Liver (tissue), 9 donors: ENCODE data around the gene TM9SF2. TPM values are rescaled to one million over a fixed set of nuclear protein-coding genes. Genes with fewer than 3 reads are reported as not detected.

ENCODE experiments used
- DNase-seq: peaks from one replicate; pipeline ENCODE4 v3.0.0-alpha.2; 2017; ENCODE audit warnings: low spot score
- H3K27ac ChIP-seq, 2 donors: one replicate each; pipeline ENCODE4 v1.7.0; 2013; ENCODE audit warnings: inconsistent platforms in 2 of 2, low read length in 2 of 2, control low read depth in 1 of 2, low read depth in 1 of 2, mild to moderate bottlenecking in 1 of 2
- H3K27me3 ChIP-seq, 4 donors: one replicate each; pipeline versions ENCODE4 v1.6.1 to v1.7.0; 2013; ENCODE audit warnings: low read length in 3 of 4, inconsistent platforms in 1 of 4, mild to moderate bottlenecking in 1 of 4, moderate library complexity in 1 of 4; ENCODE audit not compliant: control insufficient read depth in 4 of 4, insufficient read depth in 4 of 4
- H3K36me3 ChIP-seq, 4 donors: one replicate each; pipeline versions ENCODE4 v1.6.1 to v1.7.0; 2013; ENCODE audit warnings: low read length in 3 of 4, mild to moderate bottlenecking in 3 of 4, low read depth in 1 of 4, moderate library complexity in 1 of 4; ENCODE audit not compliant: control insufficient read depth in 4 of 4, insufficient read depth in 3 of 4
- H3K4me1 ChIP-seq, 4 donors: one replicate each; pipeline versions ENCODE4 v1.6.1 to v1.7.0; 2013; ENCODE audit warnings: low read length in 3 of 4, mild to moderate bottlenecking in 3 of 4, moderate library complexity in 1 of 4; ENCODE audit not compliant: control insufficient read depth in 4 of 4, insufficient read depth in 4 of 4
- H3K4me3 ChIP-seq, 3 donors: one replicate each; pipeline versions ENCODE4 v1.6.1 to v1.7.0; 2013; ENCODE audit warnings: low read length in 3 of 3, control low read depth in 1 of 3, low read depth in 1 of 3, mild to moderate bottlenecking in 1 of 3
- H3K9ac ChIP-seq, 2 donors: one replicate each; pipeline ENCODE4 v1.7.0; 2013; ENCODE audit warnings: low read length in 2 of 2, mild to moderate bottlenecking in 2 of 2, moderate library complexity in 2 of 2, control low read depth in 1 of 2, low read depth in 1 of 2
- H3K9me3 ChIP-seq, 4 donors: one replicate each; pipeline versions ENCODE4 v1.6.1 to v1.7.0; 2013; ENCODE audit warnings: low read length in 3 of 4; ENCODE audit not compliant: control insufficient read depth in 4 of 4
- ATF3 ChIP-seq: IDR thresholded peaks from 2 replicates; pipeline ENCODE4 v1.6.1; 2016; ENCODE audit warnings: antibody characterized with exemption
- EGR1 ChIP-seq, 2 donors: IDR thresholded peaks; 2 replicates each; pipeline ENCODE4 v1.6.1; 2016 to 2018; ENCODE audit warnings: antibody characterized with exemption in 2 of 2, low read depth in 2 of 2
- FOXA1 ChIP-seq: IDR thresholded peaks from 2 replicates; pipeline ENCODE4 v1.6.1; 2016; ENCODE audit warnings: antibody characterized with exemption
- FOXA2 ChIP-seq: IDR thresholded peaks from 2 replicates; pipeline ENCODE4 v1.6.1; 2016; ENCODE audit warnings: antibody characterized with exemption
- GABPA ChIP-seq, 2 donors: IDR thresholded peaks in 1 of 2; conservative IDR thresholded peaks in 1 of 2; 2 replicates each; pipeline ENCODE4 v1.6.1; 2016; ENCODE audit warnings: antibody characterized with exemption in 2 of 2, mild to moderate bottlenecking in 1 of 2, moderate library complexity in 1 of 2
- HNF4A ChIP-seq, 2 donors: conservative IDR thresholded peaks; 2 replicates each; pipeline ENCODE4 v1.6.1; 2016; ENCODE audit warnings: antibody characterized with exemption in 2 of 2, mild to moderate bottlenecking in 2 of 2
- HNF4G ChIP-seq: IDR thresholded peaks from 2 replicates; pipeline ENCODE4 v1.6.1; 2016; ENCODE audit warnings: antibody characterized with exemption
- JUND ChIP-seq, 2 donors: IDR thresholded peaks; 2 replicates each; pipeline ENCODE4 v1.6.1; 2016; ENCODE audit warnings: antibody characterized with exemption in 2 of 2
- NR2F2 ChIP-seq: IDR thresholded peaks from 2 replicates; pipeline ENCODE4 v1.6.1; 2016; ENCODE audit warnings: antibody characterized with exemption
- RAD21 ChIP-seq, 2 donors: IDR thresholded peaks; 2 replicates each; pipeline ENCODE4 v1.6.1; 2016; ENCODE audit warnings: antibody characterized with exemption in 2 of 2, mild to moderate bottlenecking in 2 of 2
- RXRA ChIP-seq, 2 donors: IDR thresholded peaks; 2 replicates each; pipeline ENCODE4 v1.6.1; 2017 to 2018; ENCODE audit warnings: antibody characterized with exemption in 2 of 2, mild to moderate bottlenecking in 1 of 2
- SP1 ChIP-seq: IDR thresholded peaks from 2 replicates; pipeline ENCODE4 v1.6.1; 2018; ENCODE audit warnings: antibody characterized with exemption, mild to moderate bottlenecking
- TAF1 ChIP-seq: conservative IDR thresholded peaks from 2 replicates; pipeline ENCODE4 v1.6.1; 2016; ENCODE audit warnings: antibody characterized with exemption, mild to moderate bottlenecking
- YY1 ChIP-seq: IDR thresholded peaks from 2 replicates; pipeline ENCODE4 v1.6.1; 2016; ENCODE audit warnings: antibody characterized with exemption, mild to moderate bottlenecking
- WGBS: extraction: QIAGEN DNeasy Blood & Tissue Kit; methylation state at CpG from one replicate; pipeline ENCODE4 v1.1.7; 2013; 5-methylcytosine and 5-hydroxymethylcytosine counted together
- polyA plus RNA-seq, 2 donors: library from polyadenylated mRNA; stranded (reverse) in 1 of 2; unstranded in 1 of 2; fragments of 200-250 nt in 1 of 2; fragments of >200 nt in 1 of 2; fragmentation: Nextera tagmentation in 1 of 2; extraction: Ambion mirVana in 1 of 2; gene quantifications; one replicate each; pipeline versions ENCODE4 v1.2.1 to v1.2.3, GENCODE V29; 2013 to 2015
- total RNA-seq, 2 donors: library from RNA; depleted of rRNA; stranded (reverse); fragments of >200 nt; gene quantifications; one replicate each; pipeline ENCODE4 v1.2.3, GENCODE V29; 2014
- TF ChIP-seq, protein P1 (sequence below): IDR thresholded peaks from 2 replicates; pipeline ENCODE4 v1.6.1; 2016; ENCODE audit warnings: antibody characterized with exemption, mild to moderate bottlenecking
- TF ChIP-seq, protein P2 (sequence below): IDR thresholded peaks from 2 replicates; pipeline ENCODE4 v1.6.1; 2016; ENCODE audit warnings: antibody characterized with exemption
- TF ChIP-seq, protein P3 (sequence below): IDR thresholded peaks from 2 replicates; pipeline ENCODE4 v1.6.1; 2016; ENCODE audit warnings: antibody characterized with exemption
- TF ChIP-seq, protein P4 (sequence below): fragments of 150-350 bp; IDR thresholded peaks from 2 replicates; pipeline ENCODE4 v1.5.1; 2017; ENCODE audit warnings: improper control_type of control experiment, low read depth, low read length; ENCODE audit not compliant: missing input control
- donor health status: healthy.
- donor health status: healthy.
- donor health status: healthy.
- donor health status: healthy.
- donor health status: healthy.

TM9SF2 gene
- total and polyA plus RNA-seq, 4 donors, result 70.2 to 112 (median 99.0) TPM

- Histone ChIP-seq H3K36me3 (peaks cover 5 to 16% (median 10%) of the 10 kb centered on the region in 4 donors), H3K27ac (no peak overlapping the region)
- DNase-seq, result no peak
Measured at GRCh38 chr13:99526549-99526948, 25.3 kb downstream of the TM9SF2 start.

More at GRCh38 chr13:99526549-99526948, 25.3 kb downstream of the TM9SF2 start:
- no peaks in the 10 kb centered on the region for H3K27me3 ChIP-seq
- 43% methylated on average over 7 of the region's 7 CpGs for WGBS
- H3K4me3 ChIP-seq, result no peak overlapping the region
- no peak for TF ChIP-seq YY1
- TF ChIP-seq, protein P1, sequence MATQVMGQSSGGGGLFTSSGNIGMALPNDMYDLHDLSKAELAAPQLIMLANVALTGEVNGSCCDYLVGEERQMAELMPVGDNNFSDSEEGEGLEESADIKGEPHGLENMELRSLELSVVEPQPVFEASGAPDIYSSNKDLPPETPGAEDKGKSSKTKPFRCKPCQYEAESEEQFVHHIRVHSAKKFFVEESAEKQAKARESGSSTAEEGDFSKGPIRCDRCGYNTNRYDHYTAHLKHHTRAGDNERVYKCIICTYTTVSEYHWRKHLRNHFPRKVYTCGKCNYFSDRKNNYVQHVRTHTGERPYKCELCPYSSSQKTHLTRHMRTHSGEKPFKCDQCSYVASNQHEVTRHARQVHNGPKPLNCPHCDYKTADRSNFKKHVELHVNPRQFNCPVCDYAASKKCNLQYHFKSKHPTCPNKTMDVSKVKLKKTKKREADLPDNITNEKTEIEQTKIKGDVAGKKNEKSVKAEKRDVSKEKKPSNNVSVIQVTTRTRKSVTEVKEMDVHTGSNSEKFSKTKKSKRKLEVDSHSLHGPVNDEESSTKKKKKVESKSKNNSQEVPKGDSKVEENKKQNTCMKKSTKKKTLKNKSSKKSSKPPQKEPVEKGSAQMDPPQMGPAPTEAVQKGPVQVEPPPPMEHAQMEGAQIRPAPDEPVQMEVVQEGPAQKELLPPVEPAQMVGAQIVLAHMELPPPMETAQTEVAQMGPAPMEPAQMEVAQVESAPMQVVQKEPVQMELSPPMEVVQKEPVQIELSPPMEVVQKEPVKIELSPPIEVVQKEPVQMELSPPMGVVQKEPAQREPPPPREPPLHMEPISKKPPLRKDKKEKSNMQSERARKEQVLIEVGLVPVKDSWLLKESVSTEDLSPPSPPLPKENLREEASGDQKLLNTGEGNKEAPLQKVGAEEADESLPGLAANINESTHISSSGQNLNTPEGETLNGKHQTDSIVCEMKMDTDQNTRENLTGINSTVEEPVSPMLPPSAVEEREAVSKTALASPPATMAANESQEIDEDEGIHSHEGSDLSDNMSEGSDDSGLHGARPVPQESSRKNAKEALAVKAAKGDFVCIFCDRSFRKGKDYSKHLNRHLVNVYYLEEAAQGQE, result no peak
- TF ChIP-seq NR2F2, result peak; percentile 90
- no peak for TF ChIP-seq TAF1
- TF ChIP-seq RAD21 (IDR thresholded peaks at IDR 0.05), result peak; percentile 39 to 74
- no peak for TF ChIP-seq JUND (IDR thresholded peaks at IDR 0.05)
- no peak for TF ChIP-seq GABPA (IDR thresholded peaks at IDR 0.05 in 1 of 2, conservative IDR thresholded peaks at IDR 0.05 in 1 of 2)
- TF ChIP-seq, protein P2, sequence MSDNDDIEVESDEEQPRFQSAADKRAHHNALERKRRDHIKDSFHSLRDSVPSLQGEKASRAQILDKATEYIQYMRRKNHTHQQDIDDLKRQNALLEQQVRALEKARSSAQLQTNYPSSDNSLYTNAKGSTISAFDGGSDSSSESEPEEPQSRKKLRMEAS, result no peak
- no peak for TF ChIP-seq FOXA1
- TF ChIP-seq, protein P3, sequence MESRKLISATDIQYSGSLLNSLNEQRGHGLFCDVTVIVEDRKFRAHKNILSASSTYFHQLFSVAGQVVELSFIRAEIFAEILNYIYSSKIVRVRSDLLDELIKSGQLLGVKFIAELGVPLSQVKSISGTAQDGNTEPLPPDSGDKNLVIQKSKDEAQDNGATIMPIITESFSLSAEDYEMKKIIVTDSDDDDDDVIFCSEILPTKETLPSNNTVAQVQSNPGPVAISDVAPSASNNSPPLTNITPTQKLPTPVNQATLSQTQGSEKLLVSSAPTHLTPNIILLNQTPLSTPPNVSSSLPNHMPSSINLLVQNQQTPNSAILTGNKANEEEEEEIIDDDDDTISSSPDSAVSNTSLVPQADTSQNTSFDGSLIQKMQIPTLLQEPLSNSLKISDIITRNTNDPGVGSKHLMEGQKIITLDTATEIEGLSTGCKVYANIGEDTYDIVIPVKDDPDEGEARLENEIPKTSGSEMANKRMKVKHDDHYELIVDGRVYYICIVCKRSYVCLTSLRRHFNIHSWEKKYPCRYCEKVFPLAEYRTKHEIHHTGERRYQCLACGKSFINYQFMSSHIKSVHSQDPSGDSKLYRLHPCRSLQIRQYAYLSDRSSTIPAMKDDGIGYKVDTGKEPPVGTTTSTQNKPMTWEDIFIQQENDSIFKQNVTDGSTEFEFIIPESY, result no peak
- TF ChIP-seq RXRA (IDR thresholded peaks at IDR 0.05), result peak; percentile 72 to 86
- TF ChIP-seq HNF4A (conservative IDR thresholded peaks at IDR 0.05), result peak; percentile 58 to 78
- TF ChIP-seq SP1, result peak; percentile 53
- peak; percentile 22 for TF ChIP-seq HNF4G
- TF ChIP-seq ATF3, result no peak
- TF ChIP-seq, protein P4, sequence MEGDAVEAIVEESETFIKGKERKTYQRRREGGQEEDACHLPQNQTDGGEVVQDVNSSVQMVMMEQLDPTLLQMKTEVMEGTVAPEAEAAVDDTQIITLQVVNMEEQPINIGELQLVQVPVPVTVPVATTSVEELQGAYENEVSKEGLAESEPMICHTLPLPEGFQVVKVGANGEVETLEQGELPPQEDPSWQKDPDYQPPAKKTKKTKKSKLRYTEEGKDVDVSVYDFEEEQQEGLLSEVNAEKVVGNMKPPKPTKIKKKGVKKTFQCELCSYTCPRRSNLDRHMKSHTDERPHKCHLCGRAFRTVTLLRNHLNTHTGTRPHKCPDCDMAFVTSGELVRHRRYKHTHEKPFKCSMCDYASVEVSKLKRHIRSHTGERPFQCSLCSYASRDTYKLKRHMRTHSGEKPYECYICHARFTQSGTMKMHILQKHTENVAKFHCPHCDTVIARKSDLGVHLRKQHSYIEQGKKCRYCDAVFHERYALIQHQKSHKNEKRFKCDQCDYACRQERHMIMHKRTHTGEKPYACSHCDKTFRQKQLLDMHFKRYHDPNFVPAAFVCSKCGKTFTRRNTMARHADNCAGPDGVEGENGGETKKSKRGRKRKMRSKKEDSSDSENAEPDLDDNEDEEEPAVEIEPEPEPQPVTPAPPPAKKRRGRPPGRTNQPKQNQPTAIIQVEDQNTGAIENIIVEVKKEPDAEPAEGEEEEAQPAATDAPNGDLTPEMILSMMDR, result peak; percentile 29
- TF ChIP-seq FOXA2, result no peak
- no peak for TF ChIP-seq EGR1 (IDR thresholded peaks at IDR 0.05; ENCODE audit: low read depth in 2 of 2)
- no peak overlapping the region for H3K9ac ChIP-seq
- H3K9me3 ChIP-seq, result no peaks in the 10 kb centered on the region
- H3K4me1 ChIP-seq, result peaks cover 0 to 10% (median 6%) of the 10 kb centered on the region in 4 donors
